Smooth muscle cell (in vitro differentiated cells): Measurements from ENCODE around the gene RAP1GAP. TPM values are rescaled to one million over a fixed set of nuclear protein-coding genes. Genes with fewer than 3 reads are reported as not detected.

Experiments
- DNase-seq: peaks from one replicate; lab custom pipeline; 2025; ENCODE audit not compliant: unreplicated experiment; lab: John Stamatoyannopoulos, UW
- H2AFZ ChIP-seq: fragments of 200-600 bp; sonication (generic); 2 replicates; pipeline ENCODE4 v1.6.0; 2016; ENCODE audit warnings: antibody characterized with exemption, low read depth, mild to moderate bottlenecking
- H3F3A ChIP-seq: fragments of 200-600 bp; sonication (generic); 2 replicates; pipeline ENCODE4 v1.6.0; 2017; ENCODE audit warnings: antibody characterized with exemption, low read depth
- H3K27ac ChIP-seq: fragments of 200-600 bp; sonication (generic); 2 replicates; pipeline ENCODE4 v1.5.1; 2016; ENCODE audit warnings: low read depth, mild to moderate bottlenecking
- H3K27me3 ChIP-seq: fragments of 200-600 bp; sonication (generic); 2 replicates; pipeline ENCODE4 v1.6.1; 2016; ENCODE audit warnings: low read depth, mild to moderate bottlenecking
- H3K36me3 ChIP-seq: fragments of 200-600 bp; sonication (generic); 2 replicates; pipeline ENCODE4 v1.5.1; 2016; ENCODE audit warnings: low read depth
- H3K4me1 ChIP-seq: fragments of 200-600 bp; sonication (generic); 2 replicates; pipeline ENCODE4 v1.5.1; 2016; ENCODE audit warnings: low read depth
- H3K4me2 ChIP-seq: fragments of 200-600 bp; sonication (generic); 2 replicates; pipeline ENCODE4 v1.6.0; 2016; ENCODE audit warnings: mild to moderate bottlenecking
- H3K4me3 ChIP-seq: fragments of 200-600 bp; sonication (generic); 2 replicates; pipeline ENCODE4 v1.5.1; 2016; ENCODE audit warnings: mild to moderate bottlenecking
- H3K79me2 ChIP-seq: fragments of 200-600 bp; sonication (generic); 2 replicates; pipeline ENCODE4 v1.6.0; 2016; ENCODE audit warnings: low read depth, mild to moderate bottlenecking
- H3K9ac ChIP-seq: fragments of 200-600 bp; sonication (generic); 2 replicates; pipeline ENCODE4 v1.6.0; 2016; ENCODE audit warnings: low read depth
- H3K9me3 ChIP-seq: fragments of 200-600 bp; sonication (generic); replicated peaks from 2 replicates; pipeline ENCODE4 v1.5.1; 2016; ENCODE audit warnings: low read depth
- H4K20me1 ChIP-seq: fragments of 200-600 bp; sonication (generic); 2 replicates; pipeline ENCODE4 v1.6.0; 2016; ENCODE audit warnings: low read depth
- CTCF ChIP-seq: fragments of 200-600 bp; sonication (generic); IDR thresholded peaks from 2 replicates; pipeline ENCODE4 v1.5.1; 2017; ENCODE audit warnings: borderline replicate concordance, mild to moderate bottlenecking, antibody characterized with exemption; ENCODE audit not compliant: insufficient read depth, poor library complexity, severe bottlenecking
- WGBS: methylation state at CpG from one replicate; pipeline ENCODE4 v1.1.7; 2016; ENCODE audit warnings: low lambda C conversion rate; 5-methylcytosine and 5-hydroxymethylcytosine counted together
- polyA plus RNA-seq: library from polyadenylated mRNA; unstranded; fragments of >200 nt; fragmentation: Nextera tagmentation; extraction: Ambion mirVana; gene quantifications from 2 replicates; pipeline ENCODE4 v1.2.1, GENCODE V29; 2016
- total RNA-seq: library from RNA; depleted of rRNA; stranded (reverse); fragments of >200 nt; gene quantifications from 2 replicates; pipeline ENCODE4 v1.2.3, GENCODE V29; 2014

The RAP1GAP gene
- total and polyA plus RNA-seq, 2 experiments from 2014 or later: 0.99 to 4.1 TPM

- Histone ChIP-seq H3K4me2 (no peak overlapping the region), H4K20me1 (no peaks in the 10 kb centered on the region), H2AFZ (no peak overlapping the region), H3K4me3 (no peak overlapping the region), H3K36me3 (no peaks in the 10 kb centered on the region), H3K27ac (no peak overlapping the region), H3K79me2 (no peaks in the 10 kb centered on the region), H3F3A (no peaks in the 10 kb centered on the region), H3K4me1 (no peaks in the 10 kb centered on the region), H3K9me3 (no peaks in the 10 kb centered on the region), H3K27me3 (no peaks in the 10 kb centered on the region), H3K9ac (no peak overlapping the region)
- no peak for DNase-seq
- no peak for TF ChIP-seq CTCF
- 97% methylated on average over 2 of the region's 2 CpGs for WGBS
These were observed 72.5 kb downstream of the RAP1GAP start for GRCh38 chr1:21596628-21597027.

GRCh38 chr1:21596174-21596573, 73.0 kb downstream of the RAP1GAP start:
- no peak for DNase-seq
- Histone ChIP-seq H3K27me3 (no peaks in the 10 kb centered on the region), H3K4me3 (no peak overlapping the region), H3K4me2 (no peak overlapping the region), H4K20me1 (no peaks in the 10 kb centered on the region), H3K27ac (no peak overlapping the region), H2AFZ (no peak overlapping the region), H3K4me1 (peaks cover under 1% of the 10 kb centered on the region), H3K79me2 (no peaks in the 10 kb centered on the region), H3K36me3 (no peaks in the 10 kb centered on the region), H3K9ac (no peak overlapping the region), H3F3A (no peaks in the 10 kb centered on the region), H3K9me3 (no peaks in the 10 kb centered on the region)
- TF ChIP-seq CTCF: no peak
- WGBS: 89% methylated on average over 11 of the region's 11 CpGs

- no peaks in the 10 kb centered on the region for H3K79me2 ChIP-seq
- H3K4me2 ChIP-seq: no peak overlapping the region
- H3K9me3 ChIP-seq: no peaks in the 10 kb centered on the region
- H3K4me3 ChIP-seq: no peak overlapping the region
- peak; percentile 85 for TF ChIP-seq CTCF
- peaks cover 6% of the 10 kb centered on the region for H3K4me1 ChIP-seq
- no peak overlapping the region for H2AFZ ChIP-seq
- no peaks in the 10 kb centered on the region for H3K36me3 ChIP-seq
- H3K27ac ChIP-seq: no peak overlapping the region
- peak; percentile 19 for DNase-seq
- no peaks in the 10 kb centered on the region for H3K27me3 ChIP-seq
- no peaks in the 10 kb centered on the region for H3F3A ChIP-seq
- 67% methylated on average over 24 of the region's 26 CpGs for WGBS
- H3K9ac ChIP-seq: no peak overlapping the region
- H4K20me1 ChIP-seq: no peaks in the 10 kb centered on the region
These were observed 73.9 kb downstream of the RAP1GAP start for GRCh38 chr1:21594935-21595897.

GRCh38 chr1:21594501-21594900, 74.7 kb downstream of the RAP1GAP start:
- Histone ChIP-seq H4K20me1 (no peaks in the 10 kb centered on the region), H3K9me3 (no peaks in the 10 kb centered on the region), H3K4me3 (no peak overlapping the region), H3K27me3 (no peaks in the 10 kb centered on the region), H2AFZ (no peak overlapping the region), H3K4me1 (peaks cover 6% of the 10 kb centered on the region), H3K9ac (no peak overlapping the region), H3K79me2 (no peaks in the 10 kb centered on the region), H3K4me2 (no peak overlapping the region), H3K27ac (no peak overlapping the region), H3F3A (no peaks in the 10 kb centered on the region), H3K36me3 (no peaks in the 10 kb centered on the region)
- TF ChIP-seq CTCF: no peak
- WGBS: 59% methylated on average over 11 of the region's 11 CpGs
- no peak for DNase-seq
